OCI-LY3 (cell line): ENCODE results near the gene SAFB2.

Experiments used
- CTCF ChIP-seq: fragments of 200-600, 300-600 bp; sonication (generic); IDR thresholded peaks from 2 replicates; pipeline ENCODE4 v1.5.1; 2014; ENCODE audit warnings: antibody characterized with exemption, low read length, low read depth
- EZH2phosphoT487 ChIP-seq: fragments of 200-600 bp; shearing (Covaris generic); IDR thresholded peaks from 2 replicates; pipeline ENCODE4 v1.6.1; 2018; ENCODE audit warnings: antibody characterized with exemption, mixed run types, low read depth

GRCh38 chr19:5624741-5625278 is 2.2 kb upstream of the SAFB2 start:
- TF ChIP-seq CTCF (no peak), EZH2phosphoT487 (no peak)
